Glomerular endothelial cell (primary cell): ENCODE data around the gene KIF9. TPM values are rescaled to one million over a fixed set of nuclear protein-coding genes. Genes with fewer than 3 reads are reported as not detected.
"Not testable (repeated sequence)": the region's sequence is repeated elsewhere in the genome, so short reads cannot be mapped to it uniquely, and the experiment has no call there.

Source experiments
- DNase-seq: peaks from one replicate; pipeline ENCODE4 v3.0.0-alpha.2; 2011; ENCODE audit warnings: low read depth, low spot score; ENCODE audit errors: extremely low read depth
- total RNA-seq: library from RNA; depleted of rRNA; stranded (reverse); fragments of >200 nt; gene quantifications from 2 replicates; pipeline ENCODE4 v1.2.3, GENCODE V29; 2015

The KIF9 gene
- total RNA-seq, 1 donor from 2014 or later: 13.9 TPM

GRCh38 chr3:47251689-47252088, 30.9 kb downstream of the KIF9 start:
- no peak for DNase-seq

DNA sequence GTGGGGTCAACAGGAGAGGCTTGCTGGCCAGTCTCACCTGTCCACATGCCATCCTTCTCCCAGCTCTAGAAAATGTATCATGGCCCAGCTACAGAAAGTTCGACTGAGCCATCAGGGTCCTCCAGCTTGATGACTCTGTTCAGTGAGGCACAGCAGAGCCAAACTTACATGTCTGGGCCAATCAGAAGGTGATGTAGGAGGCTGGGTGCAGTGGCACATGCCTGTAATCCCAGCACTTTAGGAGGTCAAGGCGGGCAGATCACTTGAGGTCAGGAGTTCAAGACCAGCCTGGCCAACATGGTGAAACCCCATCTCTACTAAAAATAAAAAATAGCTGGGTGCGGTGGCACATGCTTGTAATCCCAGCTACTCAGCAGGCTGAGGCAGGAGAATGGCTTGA, 31.5 kb downstream of the KIF9 start:
- DNase-seq: not testable (repeated sequence)

- DNase-seq: peak; percentile 23
Measured at GRCh38 chr3:47250309-47251060, 32.1 kb downstream of the KIF9 start.

- DNase-seq: no peak
Measured at GRCh38 chr3:47247131-47248064, 35.2 kb downstream of the KIF9 start.

- DNase-seq: no peak
Measured at GRCh38 chr3:47245271-47245670, 37.3 kb downstream of the KIF9 start.

GRCh38 chr3:47244531-47245100, 38.0 kb downstream of the KIF9 start:
- no peak for DNase-seq

- no peak for DNase-seq
Measured at GRCh38 chr3:47243419-47244147, 39.0 kb downstream of the KIF9 start.

DNA sequence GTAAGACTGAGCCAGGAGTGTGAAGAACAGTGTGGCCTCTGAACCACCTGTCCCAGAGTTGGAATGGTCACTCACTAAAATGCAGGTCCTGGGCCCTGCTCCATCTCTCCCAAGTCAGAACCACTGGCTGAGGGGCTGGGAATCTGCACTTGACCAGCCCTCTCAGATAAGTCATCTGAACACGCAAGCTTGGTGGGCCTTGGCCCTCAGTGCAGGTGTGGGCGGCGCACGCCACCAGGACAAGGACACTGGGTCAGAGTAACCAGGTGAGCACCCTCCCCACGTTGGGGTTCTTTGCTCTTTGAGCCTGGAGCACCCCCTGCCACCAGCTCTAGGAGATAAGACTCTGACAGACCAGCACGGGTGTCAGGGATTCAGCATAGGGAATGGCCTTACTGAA, 42.7 kb downstream of the KIF9 start:
- DNase-seq: no peak

GRCh38 chr3:47238017-47238416, 44.6 kb downstream of the KIF9 start:
- no peak for DNase-seq

DNA sequence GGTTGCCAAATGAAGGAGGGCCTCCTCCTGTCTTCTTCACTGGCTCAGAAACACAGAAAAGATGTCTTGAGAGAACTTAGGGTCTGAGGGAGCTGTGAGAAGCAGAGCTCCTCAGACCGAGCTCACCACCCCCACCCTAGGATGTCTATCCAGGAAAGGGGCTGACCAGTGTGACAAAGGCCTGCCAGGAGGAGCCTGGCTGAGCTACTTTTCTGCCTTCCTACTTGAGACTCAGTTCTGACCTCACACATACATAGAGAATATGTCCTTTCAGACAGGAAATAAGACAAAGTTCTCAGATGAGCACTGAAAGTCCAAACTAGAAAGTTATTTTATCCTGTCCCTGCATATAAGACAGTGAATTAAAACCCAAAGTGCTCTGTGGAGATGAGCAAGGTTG, 54.5 kb downstream of the KIF9 start:
- DNase-seq: no peak

GRCh38 chr3:47227678-47228077, 54.9 kb downstream of the KIF9 start:
- no peak for DNase-seq

DNA sequence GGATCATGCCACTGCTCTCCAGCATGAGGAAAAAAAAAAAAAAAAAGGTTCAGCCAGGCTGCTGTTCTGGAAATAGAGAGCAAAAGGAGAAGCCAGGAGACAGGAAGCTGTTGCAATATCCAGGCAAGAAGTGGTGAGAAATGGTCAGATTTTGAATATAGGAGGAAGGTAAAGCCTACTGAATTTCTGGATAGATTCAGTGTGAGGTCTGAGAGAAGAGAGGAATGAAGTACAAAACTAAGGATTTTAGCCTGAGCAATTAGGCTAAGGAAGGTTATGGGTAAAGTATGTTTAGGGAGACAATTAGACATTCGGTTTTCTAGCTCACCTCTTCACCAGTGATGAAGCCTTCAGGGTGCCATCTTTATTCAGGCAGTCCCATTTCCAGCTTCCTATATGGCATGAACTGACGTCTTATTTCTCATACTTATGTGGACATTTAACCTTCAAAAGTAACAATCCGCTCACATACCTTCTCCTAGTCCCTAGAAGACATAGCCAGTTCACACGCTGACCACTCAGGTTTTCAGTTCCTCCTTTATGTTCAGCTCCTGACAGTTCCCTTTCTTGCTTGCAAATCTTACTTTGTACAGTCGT, 57.2 kb downstream of the KIF9 start:
- no peak for DNase-seq

DNA sequence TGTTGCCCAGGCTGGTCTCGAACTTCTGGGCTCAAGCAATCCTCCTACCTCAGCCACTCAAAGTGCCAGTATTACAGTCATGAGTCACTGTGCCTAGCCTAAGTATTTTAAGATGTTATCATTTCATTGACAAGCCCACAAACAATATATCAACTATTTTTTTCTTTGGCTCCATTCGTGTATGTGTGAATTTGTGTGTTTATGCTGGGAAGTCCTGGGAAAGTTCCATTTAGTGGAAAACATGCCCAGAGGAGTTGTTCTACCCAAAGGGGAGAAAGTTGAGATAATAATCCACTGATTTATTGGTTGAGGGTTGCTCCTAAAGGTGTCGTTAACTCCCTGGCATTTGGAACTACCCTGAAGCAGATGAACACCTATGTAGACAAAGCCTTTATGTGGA, 58.8 kb downstream of the KIF9 start:
- no peak for DNase-seq

DNA sequence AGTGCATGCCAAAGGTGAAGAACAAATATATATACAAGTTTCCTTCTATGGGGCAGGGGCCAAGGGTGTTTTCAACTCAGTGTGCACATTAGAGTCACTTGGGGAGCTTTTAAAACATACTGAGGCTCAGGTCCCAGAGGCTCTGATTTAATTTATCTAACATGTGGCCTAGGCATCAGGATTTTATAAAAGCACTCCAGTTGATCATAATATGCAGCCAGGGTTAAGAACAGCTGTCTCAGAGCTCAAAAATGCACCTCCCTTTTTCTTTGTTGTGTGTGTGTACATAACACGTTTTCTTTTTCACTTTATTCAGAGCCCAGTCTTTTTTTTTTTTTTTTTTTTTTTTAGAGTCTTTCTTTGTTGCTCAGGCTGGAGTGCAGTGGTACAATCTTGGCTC, 60.8 kb downstream of the KIF9 start:
- DNase-seq: no peak

GRCh38 chr3:47210863-47211405, 71.7 kb downstream of the KIF9 start:
- DNase-seq: no peak

DNA sequence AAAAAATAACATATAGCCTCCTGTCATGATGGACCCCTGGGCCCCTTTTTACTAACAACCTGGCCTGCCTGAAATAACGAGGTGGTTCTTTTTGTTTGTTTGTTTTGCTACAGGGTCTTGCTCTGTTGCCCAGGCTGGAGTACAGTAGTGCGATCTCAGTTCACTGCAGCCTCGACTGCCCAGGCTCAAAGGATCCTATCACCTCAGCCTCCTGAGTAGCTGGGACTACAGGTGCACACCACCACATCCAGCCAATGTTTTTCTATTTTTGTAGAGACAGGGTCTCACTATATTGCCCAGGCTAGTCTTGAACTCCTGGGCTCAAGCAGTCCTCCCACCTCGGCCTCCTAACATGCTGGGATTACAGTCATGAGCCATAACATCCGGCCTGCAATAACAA, 76.6 kb downstream of the KIF9 start:
- not testable (repeated sequence) for DNase-seq

- no peak for DNase-seq
Measured at GRCh38 chr3:47204875-47205274, 77.7 kb downstream of the KIF9 start.

GRCh38 chr3:47202542-47202941, 80.1 kb downstream of the KIF9 start:
- DNase-seq: no peak

DNA sequence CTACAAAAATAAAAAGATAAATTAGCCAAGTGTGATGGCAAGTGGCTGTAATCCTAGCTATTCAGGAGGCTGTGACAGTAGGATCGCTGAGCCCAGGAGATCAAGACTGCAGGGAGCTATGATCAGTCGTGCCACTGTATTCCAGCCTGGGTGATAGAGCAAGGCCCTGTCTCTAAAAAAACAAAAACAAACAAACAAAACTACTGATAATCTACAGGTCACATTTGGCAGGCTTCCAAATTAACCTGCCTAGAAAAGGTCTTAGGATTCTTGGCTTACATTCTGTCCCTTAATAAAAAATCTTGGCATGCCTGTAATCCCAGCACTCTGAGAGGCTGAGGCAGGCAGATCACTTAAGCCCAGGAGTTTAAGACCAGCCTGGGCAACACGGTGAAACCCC, 85.3 kb downstream of the KIF9 start:
- DNase-seq: no peak

- no peak for DNase-seq
Measured at GRCh38 chr3:47194994-47195393, 87.6 kb downstream of the KIF9 start.
